GM23248 (cell line): Measurements from ENCODE around the gene PPP5C.

ENCODE experiments used
- EZH2 ChIP-seq: fragments of 200-600 bp; sonication (generic); IDR thresholded peaks from 2 replicates; pipeline ENCODE4 v1.6.1; 2018; ENCODE audit warnings: antibody characterized with exemption, mild to moderate bottlenecking; ENCODE audit not compliant: insufficient read depth, poor library complexity, severe bottlenecking
- EZH2phosphoT487 ChIP-seq: fragments of 200-600 bp; sonication (generic); IDR thresholded peaks from 2 replicates; pipeline ENCODE4 v1.6.1; 2018; ENCODE audit warnings: antibody characterized with exemption, moderate library complexity, mild to moderate bottlenecking, low read depth; ENCODE audit not compliant: insufficient read depth

DNA sequence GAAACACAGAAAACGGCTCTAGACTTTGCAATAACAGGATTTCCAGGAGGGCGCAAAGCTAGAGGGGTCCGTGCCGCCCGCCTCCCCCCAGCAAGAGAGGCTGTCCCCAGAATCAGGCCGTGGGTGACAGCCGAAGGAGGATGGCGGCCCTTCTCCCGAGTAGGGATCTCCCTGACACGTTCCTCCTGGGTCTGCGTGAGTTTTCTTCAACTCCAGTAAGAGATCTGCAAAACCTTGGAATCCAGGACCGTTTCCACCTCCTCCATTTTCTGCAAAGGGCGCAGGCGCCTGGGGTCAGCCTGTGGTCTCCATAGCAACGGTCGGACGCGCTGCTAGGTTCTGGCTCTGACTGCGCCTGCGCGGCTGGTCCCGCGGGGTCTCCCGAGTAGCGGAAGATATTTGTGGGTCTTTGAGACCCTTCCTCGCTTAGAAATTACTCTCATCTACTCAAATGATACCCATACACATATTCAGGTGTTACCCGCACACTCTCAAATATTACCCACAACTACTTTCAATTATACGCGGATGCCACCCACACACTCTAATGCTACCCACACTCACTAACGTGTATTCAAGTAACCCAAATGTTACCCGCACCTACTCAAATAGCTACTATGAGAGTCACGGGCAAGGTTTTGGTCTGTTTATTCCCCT, 79.7 kb downstream of the PPP5C start:
- TF ChIP-seq EZH2phosphoT487, result no peak
- no peak for TF ChIP-seq EZH2
